Measurements from ENCODE around the gene EHBP1.

DNA sequence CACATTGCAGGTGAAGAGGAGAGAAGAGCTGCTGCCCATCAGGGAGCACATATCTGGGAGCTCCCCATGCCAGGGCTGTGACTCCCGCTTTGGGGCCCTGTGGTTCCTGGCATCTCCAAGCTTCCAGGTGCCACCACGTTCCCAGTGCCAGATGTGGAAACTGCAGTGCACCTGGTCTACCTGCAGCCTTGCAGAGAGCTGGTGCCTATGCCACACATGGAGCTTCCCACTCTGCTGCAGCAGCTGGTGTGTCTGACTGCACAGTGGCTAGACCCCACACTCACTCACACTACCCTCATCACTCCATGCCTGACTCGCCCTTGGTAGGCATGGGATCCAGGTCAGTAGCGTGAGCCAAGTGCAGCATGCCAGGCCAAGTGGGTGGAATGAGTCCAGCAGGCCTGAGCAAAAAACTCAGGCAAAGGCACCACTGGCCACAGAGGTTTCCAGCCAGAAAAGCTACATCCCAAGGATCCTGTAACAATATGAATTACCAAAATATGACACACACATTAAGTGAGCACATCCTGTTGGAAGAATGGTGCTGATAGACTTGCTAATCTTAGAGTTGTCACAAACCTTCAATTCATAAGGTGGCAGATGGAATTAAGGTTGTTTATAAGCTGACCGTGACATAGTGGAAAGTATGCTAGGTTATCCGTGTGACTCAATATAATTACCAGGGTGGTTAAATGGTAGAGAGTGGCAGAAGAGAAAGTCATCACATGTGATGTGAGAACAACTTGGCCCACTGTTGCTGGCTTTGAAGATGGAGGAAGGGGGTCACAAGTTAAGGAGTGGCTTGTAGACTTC lies 150.9 kb downstream of the EHBP1 start:
- TF ChIP-seq, protein P1, sequence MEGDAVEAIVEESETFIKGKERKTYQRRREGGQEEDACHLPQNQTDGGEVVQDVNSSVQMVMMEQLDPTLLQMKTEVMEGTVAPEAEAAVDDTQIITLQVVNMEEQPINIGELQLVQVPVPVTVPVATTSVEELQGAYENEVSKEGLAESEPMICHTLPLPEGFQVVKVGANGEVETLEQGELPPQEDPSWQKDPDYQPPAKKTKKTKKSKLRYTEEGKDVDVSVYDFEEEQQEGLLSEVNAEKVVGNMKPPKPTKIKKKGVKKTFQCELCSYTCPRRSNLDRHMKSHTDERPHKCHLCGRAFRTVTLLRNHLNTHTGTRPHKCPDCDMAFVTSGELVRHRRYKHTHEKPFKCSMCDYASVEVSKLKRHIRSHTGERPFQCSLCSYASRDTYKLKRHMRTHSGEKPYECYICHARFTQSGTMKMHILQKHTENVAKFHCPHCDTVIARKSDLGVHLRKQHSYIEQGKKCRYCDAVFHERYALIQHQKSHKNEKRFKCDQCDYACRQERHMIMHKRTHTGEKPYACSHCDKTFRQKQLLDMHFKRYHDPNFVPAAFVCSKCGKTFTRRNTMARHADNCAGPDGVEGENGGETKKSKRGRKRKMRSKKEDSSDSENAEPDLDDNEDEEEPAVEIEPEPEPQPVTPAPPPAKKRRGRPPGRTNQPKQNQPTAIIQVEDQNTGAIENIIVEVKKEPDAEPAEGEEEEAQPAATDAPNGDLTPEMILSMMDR (IDR thresholded peaks at IDR 0.05), result no peak
- TF ChIP-seq EP300 (IDR thresholded peaks at IDR 0.05), result no peak
- no peak for TF ChIP-seq POLR2A (IDR thresholded peaks at IDR 0.05)

Measured in upper lobe of left lung (tissue), 4 donors.